Cardiac muscle cell (in vitro differentiated cells and primary cell): ENCODE data around the gene MOXD1. TPM values are rescaled to one million over a fixed set of nuclear protein-coding genes. Genes with fewer than 3 reads are reported as not detected.
"Not testable (repeated sequence)": the region's sequence is repeated elsewhere in the genome, so short reads cannot be mapped to it uniquely, and the experiment has no call there.

Experiments
- DNase-seq, 2 donors: peaks; one replicate each; pipeline versions ENCODE4 v3.0.0 to v3.0.0-alpha.2; 2010 to 2017; ENCODE audit warnings: low read depth in 1 of 2, low spot score in 1 of 2
- H3K27ac ChIP-seq: fragments of 200-600 bp; sonication (generic); 2 replicates; pipeline ENCODE4 v1.5.1; 2016
- H3K27me3 ChIP-seq: fragments of 200-600 bp; sonication (generic); 2 replicates; pipeline ENCODE4 v1.6.0; 2016; ENCODE audit warnings: control low read depth
- H3K36me3 ChIP-seq: fragments of 200-600 bp; sonication (generic); 2 replicates; pipeline ENCODE4 v1.5.1; 2016; ENCODE audit warnings: control low read depth
- H3K4me1 ChIP-seq: fragments of 200-600 bp; sonication (generic); 2 replicates; pipeline ENCODE4 v1.8.1; 2017; ENCODE audit warnings: low read depth, mild to moderate bottlenecking, mixed run types
- H3K4me3 ChIP-seq: fragments of 200-600 bp; sonication (generic); 2 replicates; pipeline ENCODE4 v1.5.1; 2016; ENCODE audit warnings: mild to moderate bottlenecking
- H3K9me3 ChIP-seq: fragments of 200-600 bp; sonication (generic); 2 replicates; pipeline ENCODE4 v1.5.1; 2017; ENCODE audit warnings: low read depth, mild to moderate bottlenecking, control low read depth
- CTCF ChIP-seq: IDR thresholded peaks from 2 replicates; pipeline ENCODE4 v1.5.1; 2012; ENCODE audit warnings: low read depth, mild to moderate bottlenecking, low read length
- polyA plus RNA-seq: library from polyadenylated mRNA; unstranded; fragments of >200 nt; fragmentation: Nextera tagmentation; extraction: Ambion mirVana; gene quantifications from 2 replicates; pipeline ENCODE4 v1.2.1, GENCODE V29; 2016
- total RNA-seq: library from RNA; depleted of rRNA; stranded (reverse); fragments of >200 nt; gene quantifications from 2 replicates; pipeline ENCODE4 v1.2.3, GENCODE V29; 2016

The MOXD1 gene
- total and polyA plus RNA-seq, 2 experiments from 2014 or later = 20.8 to 30.6 TPM

GRCh38 chr6:132330759-132331158 is 70.5 kb downstream of the MOXD1 start:
- Histone ChIP-seq H3K9me3 (no peaks in the 10 kb centered on the region), H3K27me3 (no peaks in the 10 kb centered on the region), H3K27ac (no peak overlapping the region), H3K4me1 (peaks cover 23% of the 10 kb centered on the region), H3K36me3 (no peaks in the 10 kb centered on the region), H3K4me3 (no peak overlapping the region)
- no peak for DNase-seq
- no peak for TF ChIP-seq CTCF

- H3K4me3 ChIP-seq = no peak overlapping the region
- no peaks in the 10 kb centered on the region for H3K36me3 ChIP-seq
- no peak for TF ChIP-seq CTCF
- H3K9me3 ChIP-seq = no peaks in the 10 kb centered on the region
- H3K4me1 ChIP-seq = peaks cover 21% of the 10 kb centered on the region
- no peaks in the 10 kb centered on the region for H3K27me3 ChIP-seq
- H3K27ac ChIP-seq = no peak overlapping the region
- DNase-seq = peak in 1 of 2 donors; percentile 42
These were observed 78.9 kb downstream of the MOXD1 start for GRCh38 chr6:132322398-132322797.

GRCh38 chr6:132320007-132320406 is 81.3 kb downstream of the MOXD1 start:
- H3K9me3 ChIP-seq = no peaks in the 10 kb centered on the region
- H3K4me3 ChIP-seq = no peak overlapping the region
- H3K4me1 ChIP-seq = peaks cover 21% of the 10 kb centered on the region
- DNase-seq = peak in 1 of 2 donors; percentile 45
- H3K27ac ChIP-seq = no peak overlapping the region
- TF ChIP-seq CTCF = no peak
- H3K27me3 ChIP-seq = no peaks in the 10 kb centered on the region
- no peaks in the 10 kb centered on the region for H3K36me3 ChIP-seq

GRCh38 chr6:132316970-132317369 is 84.3 kb downstream of the MOXD1 start:
- Histone ChIP-seq H3K4me3 (no peak overlapping the region), H3K9me3 (no peaks in the 10 kb centered on the region), H3K4me1 (peaks cover 19% of the 10 kb centered on the region), H3K27ac (no peak overlapping the region), H3K27me3 (no peaks in the 10 kb centered on the region), H3K36me3 (no peaks in the 10 kb centered on the region)
- no peak for DNase-seq
- TF ChIP-seq CTCF = no peak

- TF ChIP-seq CTCF = no peak
- DNase-seq = no peak
These were observed 86.8 kb downstream of the MOXD1 start for GRCh38 chr6:132314432-132314831.

GRCh38 chr6:132310921-132311320 is 90.4 kb downstream of the MOXD1 start:
- Histone ChIP-seq H3K4me1 (peaks cover 2% of the 10 kb centered on the region), H3K27ac (no peak overlapping the region), H3K27me3 (no peaks in the 10 kb centered on the region), H3K36me3 (no peaks in the 10 kb centered on the region), H3K9me3 (no peaks in the 10 kb centered on the region), H3K4me3 (no peak overlapping the region)
- no peak for TF ChIP-seq CTCF
- DNase-seq = no peak

More at GRCh38 chr6:132314432-132314831, 86.8 kb downstream of the MOXD1 start:
- H3K4me1 ChIP-seq = peaks cover 10% of the 10 kb centered on the region
- H3K36me3 ChIP-seq = no peaks in the 10 kb centered on the region
- H3K9me3 ChIP-seq = no peaks in the 10 kb centered on the region
- H3K27me3 ChIP-seq = no peaks in the 10 kb centered on the region
- H3K27ac ChIP-seq = no peak overlapping the region
- H3K4me3 ChIP-seq = no peak overlapping the region

- H3K9me3 ChIP-seq, H3K27ac ChIP-seq, DNase-seq, H3K36me3 ChIP-seq, H3K4me3 ChIP-seq, H3K27me3 ChIP-seq, H3K4me1 ChIP-seq: not testable (repeated sequence)
These were observed 91.1 kb downstream of the MOXD1 start for GRCh38 chr6:132310151-132310550.
